Astrocyte (in vitro differentiated cells and primary cell): ENCODE results near the gene TRIM39. TPM values are rescaled to one million over a fixed set of nuclear protein-coding genes. Genes with fewer than 3 reads are reported as not detected.
A peak's percentile ranks its signal among the peaks of the same experiment; 100 is the strongest.

Experiments used
- DNase-seq: peaks from one replicate; pipeline ENCODE4 v3.0.0-alpha.2; 2010; ENCODE audit warnings: low read depth
- FAIRE-seq: peaks from 2 replicates; lab custom pipeline; 2011; peaks lifted over from hg19 to GRCh38; lab: Jason Lieb, UNC
- H2AFZ ChIP-seq: 2 replicates; pipeline ENCODE4 v1.6.0; 2012; ENCODE audit warnings: low read depth, low read length, inconsistent platforms
- H3K27ac ChIP-seq: 2 replicates; pipeline ENCODE4 v1.5.1; 2011; ENCODE audit warnings: low read depth, low read length, inconsistent platforms
- H3K27me3 ChIP-seq: 2 replicates; pipeline ENCODE4 v1.6.0; 2011; ENCODE audit warnings: low read length, inconsistent platforms; ENCODE audit not compliant: insufficient read depth
- H3K36me3 ChIP-seq: 2 replicates; pipeline ENCODE4 v1.5.1; 2011; ENCODE audit warnings: low read length, inconsistent platforms; ENCODE audit not compliant: insufficient read depth
- H3K4me1 ChIP-seq: 2 replicates; pipeline ENCODE4 v1.5.1; 2011; ENCODE audit warnings: low read length, inconsistent platforms; ENCODE audit not compliant: insufficient read depth
- H3K4me2 ChIP-seq: 2 replicates; pipeline ENCODE4 v1.6.0; 2012; ENCODE audit warnings: low read length, inconsistent platforms
- H3K4me3 ChIP-seq: 2 replicates; pipeline ENCODE4 v1.5.1; 2011; ENCODE audit warnings: low read depth, mild to moderate bottlenecking, low read length, inconsistent platforms; ENCODE audit not compliant: insufficient read depth
- H3K79me2 ChIP-seq: 2 replicates; pipeline ENCODE4 v1.6.0; 2012; ENCODE audit warnings: mild to moderate bottlenecking, low read length, inconsistent platforms; ENCODE audit not compliant: insufficient read depth
- H3K9ac ChIP-seq: 2 replicates; pipeline ENCODE4 v1.6.0; 2012; ENCODE audit warnings: mild to moderate bottlenecking, low read length, inconsistent platforms
- H3K9me3 ChIP-seq: 2 replicates; pipeline ENCODE4 v1.5.1; 2012; ENCODE audit warnings: low read depth, mild to moderate bottlenecking, low read length, inconsistent platforms; ENCODE audit not compliant: insufficient read depth
- H4K20me1 ChIP-seq: 2 replicates; pipeline ENCODE4 v1.6.0; 2012; ENCODE audit warnings: low read length, inconsistent platforms; ENCODE audit not compliant: insufficient read depth
- H3K27ac Mint-ChIP-seq: one replicate; pipeline ENCODE4 v1.8.0; 2021; ENCODE audit warnings: mild to moderate bottlenecking, mixed read lengths; ENCODE audit not compliant: unreplicated experiment
- H3K27me3 Mint-ChIP-seq: one replicate; pipeline ENCODE4 v1.8.0; 2021; ENCODE audit warnings: low read depth, mixed read lengths; ENCODE audit not compliant: unreplicated experiment
- H3K36me3 Mint-ChIP-seq: one replicate; pipeline ENCODE4 v1.8.0; 2021; ENCODE audit warnings: low read depth, mixed read lengths; ENCODE audit not compliant: unreplicated experiment
- H3K4me1 Mint-ChIP-seq: one replicate; pipeline ENCODE4 v1.8.0; 2021; ENCODE audit warnings: low read depth, mixed read lengths; ENCODE audit not compliant: unreplicated experiment
- H3K4me3 Mint-ChIP-seq: one replicate; pipeline ENCODE4 v1.8.0; 2021; ENCODE audit warnings: mild to moderate bottlenecking, moderate library complexity, mixed read lengths; ENCODE audit not compliant: unreplicated experiment
- H3K9me3 Mint-ChIP-seq: one replicate; pipeline ENCODE4 v1.8.0; 2021; ENCODE audit warnings: mild to moderate bottlenecking, mixed read lengths; ENCODE audit not compliant: unreplicated experiment
- EZH2 ChIP-seq: IDR thresholded peaks from 2 replicates; pipeline ENCODE4 v1.6.1; 2012; ENCODE audit warnings: mild to moderate bottlenecking, low read length, inconsistent platforms; ENCODE audit not compliant: insufficient read depth
- total RNA-seq: library from RNA; stranded (reverse); gene quantifications from 2 replicates; pipeline ENCODE4 v1.2.1, GENCODE V29; 2021
- TF ChIP-seq, protein P1 (sequence below): IDR thresholded peaks from 2 replicates; pipeline ENCODE4 v1.5.1; 2011; ENCODE audit warnings: low read depth, mild to moderate bottlenecking, inconsistent platforms, low read length, moderate library complexity; ENCODE audit not compliant: insufficient read depth

TRIM39 gene
- total RNA-seq, 1 donor from 2014 or later, result 20.7 TPM

- no peak overlapping the region for H3K27ac ChIP-seq
- H3K79me2 ChIP-seq, result no peaks in the 10 kb centered on the region
- Mint-ChIP-seq H3K27me3 (no peaks in the 10 kb centered on the region), H3K4me1 (no peaks in the 10 kb centered on the region), H3K4me3 (no peak overlapping the region), H3K27ac (no peak overlapping the region), H3K36me3 (peaks cover 50% of the 10 kb centered on the region), H3K9me3 (peaks cover 67% of the 10 kb centered on the region)
- H3K9ac ChIP-seq, result no peak overlapping the region
- no peak overlapping the region for H2AFZ ChIP-seq
- H3K36me3 ChIP-seq, result no peaks in the 10 kb centered on the region
- TF ChIP-seq, protein P1, sequence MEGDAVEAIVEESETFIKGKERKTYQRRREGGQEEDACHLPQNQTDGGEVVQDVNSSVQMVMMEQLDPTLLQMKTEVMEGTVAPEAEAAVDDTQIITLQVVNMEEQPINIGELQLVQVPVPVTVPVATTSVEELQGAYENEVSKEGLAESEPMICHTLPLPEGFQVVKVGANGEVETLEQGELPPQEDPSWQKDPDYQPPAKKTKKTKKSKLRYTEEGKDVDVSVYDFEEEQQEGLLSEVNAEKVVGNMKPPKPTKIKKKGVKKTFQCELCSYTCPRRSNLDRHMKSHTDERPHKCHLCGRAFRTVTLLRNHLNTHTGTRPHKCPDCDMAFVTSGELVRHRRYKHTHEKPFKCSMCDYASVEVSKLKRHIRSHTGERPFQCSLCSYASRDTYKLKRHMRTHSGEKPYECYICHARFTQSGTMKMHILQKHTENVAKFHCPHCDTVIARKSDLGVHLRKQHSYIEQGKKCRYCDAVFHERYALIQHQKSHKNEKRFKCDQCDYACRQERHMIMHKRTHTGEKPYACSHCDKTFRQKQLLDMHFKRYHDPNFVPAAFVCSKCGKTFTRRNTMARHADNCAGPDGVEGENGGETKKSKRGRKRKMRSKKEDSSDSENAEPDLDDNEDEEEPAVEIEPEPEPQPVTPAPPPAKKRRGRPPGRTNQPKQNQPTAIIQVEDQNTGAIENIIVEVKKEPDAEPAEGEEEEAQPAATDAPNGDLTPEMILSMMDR, result no peak
- no peak for TF ChIP-seq EZH2
- no peak overlapping the region for H3K4me3 ChIP-seq
- no peaks in the 10 kb centered on the region for H3K4me1 ChIP-seq
- DNase-seq (peak; percentile 2), FAIRE-seq (no peak)
- no peaks in the 10 kb centered on the region for H4K20me1 ChIP-seq
- peaks cover 43% of the 10 kb centered on the region for H3K9me3 ChIP-seq
- no peaks in the 10 kb centered on the region for H3K27me3 ChIP-seq
- no peak overlapping the region for H3K4me2 ChIP-seq
Measured at GRCh38 chr6:30283761-30284160, 43.0 kb upstream of the TRIM39 start.

DNA sequence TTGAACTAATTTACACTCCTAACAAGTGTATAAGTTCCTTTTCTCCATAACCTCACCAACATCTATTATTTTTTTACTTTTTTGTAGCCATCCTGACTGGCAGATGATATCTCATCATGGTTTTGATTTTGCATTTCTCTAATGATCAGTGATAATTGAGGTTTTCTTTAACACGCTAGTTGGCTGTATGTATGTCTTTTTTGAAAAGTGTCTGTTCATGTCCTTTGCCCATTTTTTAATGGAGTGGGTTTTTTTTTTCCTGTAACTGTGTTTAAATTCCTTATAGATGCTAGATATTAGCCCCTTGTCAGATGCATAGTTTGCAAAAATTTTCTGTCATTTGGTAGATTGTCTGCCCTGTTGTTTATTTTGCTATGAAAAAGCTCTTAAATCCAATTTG is 39.6 kb upstream of the TRIM39 start:
- Histone ChIP-seq H2AFZ (no peak overlapping the region), H4K20me1 (peaks cover 8% of the 10 kb centered on the region), H3K36me3 (peaks cover 18% of the 10 kb centered on the region), H3K9me3 (peaks cover 37% of the 10 kb centered on the region), H3K27ac (no peak overlapping the region), H3K4me1 (no peaks in the 10 kb centered on the region), H3K4me3 (no peak overlapping the region), H3K27me3 (no peaks in the 10 kb centered on the region), H3K79me2 (no peaks in the 10 kb centered on the region), H3K4me2 (no peak overlapping the region), H3K9ac (no peak overlapping the region)
- Mint-ChIP-seq H3K9me3 (peaks cover 45% of the 10 kb centered on the region), H3K36me3 (peaks cover 70% of the 10 kb centered on the region), H3K4me1 (no peaks in the 10 kb centered on the region), H3K27ac (no peak overlapping the region), H3K4me3 (no peak overlapping the region), H3K27me3 (no peaks in the 10 kb centered on the region)
- DNase-seq (no peak), FAIRE-seq (no peak)
- TF ChIP-seq, protein P1, result no peak
- TF ChIP-seq EZH2, result no peak

DNA sequence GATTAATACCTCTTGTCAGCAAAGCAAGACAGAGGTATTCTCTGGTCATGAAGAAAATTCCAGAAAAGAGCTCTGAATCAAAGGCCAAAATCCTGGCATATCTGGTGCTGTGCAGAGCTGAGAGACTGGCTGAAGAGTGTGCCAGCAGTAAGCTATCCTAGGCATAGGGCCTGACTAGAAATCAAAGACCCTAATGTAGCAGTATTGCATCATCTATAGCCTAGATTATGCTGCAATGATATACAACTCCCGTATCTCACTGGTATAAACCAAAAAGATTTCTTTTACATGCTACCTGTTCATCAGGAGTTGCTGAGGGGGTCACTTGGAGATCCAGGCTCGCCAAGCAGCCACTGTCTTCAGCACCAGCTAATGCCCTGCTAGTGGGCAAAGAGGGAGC is 30.9 kb upstream of the TRIM39 start:
- H3K4me2 ChIP-seq, result no peak overlapping the region
- Mint-ChIP-seq H3K27ac (no peak overlapping the region), H3K9me3 (no peaks in the 10 kb centered on the region), H3K4me1 (peaks cover 2% of the 10 kb centered on the region), H3K36me3 (peaks cover 32% of the 10 kb centered on the region), H3K4me3 (no peak overlapping the region), H3K27me3 (no peaks in the 10 kb centered on the region)
- peaks cover 38% of the 10 kb centered on the region for H3K36me3 ChIP-seq
- H2AFZ ChIP-seq, result no peak overlapping the region
- H3K9me3 ChIP-seq, result no peaks in the 10 kb centered on the region
- H3K4me3 ChIP-seq, result no peak overlapping the region
- TF ChIP-seq EZH2, result no peak
- TF ChIP-seq, protein P1, result no peak
- no peak overlapping the region for H3K27ac ChIP-seq
- FAIRE-seq (no peak), DNase-seq (no peak)
- H3K27me3 ChIP-seq, result no peaks in the 10 kb centered on the region
- H3K79me2 ChIP-seq, result peaks cover 5% of the 10 kb centered on the region
- H3K9ac ChIP-seq, result no peak overlapping the region
- H4K20me1 ChIP-seq, result peaks cover 28% of the 10 kb centered on the region
- no peaks in the 10 kb centered on the region for H3K4me1 ChIP-seq
